Osteoblast (primary cell): ENCODE measurements around the gene SLC46A2. TPM values are rescaled to one million over a fixed set of nuclear protein-coding genes. Genes with fewer than 3 reads are reported as not detected.
A peak's percentile ranks its signal among the peaks of the same experiment; 100 is the strongest.

Experiments used
- DNase-seq: peaks from one replicate; pipeline ENCODE4 v3.0.0; 2011; ENCODE audit warnings: low spot score, mixed read lengths; ENCODE audit not compliant: insufficient read length; ENCODE audit errors: missing footprints
- H2AFZ ChIP-seq: 2 replicates; pipeline ENCODE4 v1.6.0; 2011; ENCODE audit warnings: mild to moderate bottlenecking, low read length
- H3K27ac ChIP-seq: 2 replicates; pipeline ENCODE4 v1.5.1; 2011; ENCODE audit warnings: mild to moderate bottlenecking, low read depth, low read length, moderate library complexity
- H3K27me3 ChIP-seq: 2 replicates; pipeline ENCODE4 v1.6.0; 2012; ENCODE audit warnings: mild to moderate bottlenecking, control low read depth, inconsistent platforms, low read length, moderate library complexity; ENCODE audit not compliant: insufficient read depth
- H3K36me3 ChIP-seq: 2 replicates; pipeline ENCODE4 v1.5.1; 2011; ENCODE audit warnings: mild to moderate bottlenecking, low read length, control low read depth, moderate library complexity; ENCODE audit not compliant: insufficient read depth
- H3K4me1 ChIP-seq: 2 replicates; pipeline ENCODE4 v1.5.1; 2011; ENCODE audit warnings: mild to moderate bottlenecking, low read length, control low read depth, moderate library complexity; ENCODE audit not compliant: insufficient read depth
- H3K4me2 ChIP-seq: 2 replicates; pipeline ENCODE4 v1.6.0; 2011; ENCODE audit warnings: mild to moderate bottlenecking, low read length; ENCODE audit not compliant: insufficient read depth
- H3K4me3 ChIP-seq: fragments of 200-600 bp; sonication (generic); 3 replicates; pipeline ENCODE4 v1.5.1; 2012; ENCODE audit warnings: mild to moderate bottlenecking, low read length, inconsistent platforms; ENCODE audit not compliant: insufficient read depth
- H3K79me2 ChIP-seq: 2 replicates; pipeline ENCODE4 v1.6.0; 2012; ENCODE audit warnings: mild to moderate bottlenecking, low read length, control low read depth, inconsistent platforms; ENCODE audit not compliant: insufficient read depth
- H3K9me3 ChIP-seq: 2 replicates; pipeline ENCODE4 v1.5.1; 2011; ENCODE audit warnings: low read depth, low read length, control low read depth
- H4K20me1 ChIP-seq: 2 replicates; pipeline ENCODE4 v1.6.0; 2012; ENCODE audit warnings: mild to moderate bottlenecking, low read length, control low read depth; ENCODE audit not compliant: insufficient read depth
- CTCF ChIP-seq: IDR thresholded peaks from 2 replicates; pipeline ENCODE4 v1.5.1; 2011; ENCODE audit warnings: mild to moderate bottlenecking, low read depth, low read length, moderate library complexity; ENCODE audit errors: extremely low read depth
- total RNA-seq: library from RNA; depleted of rRNA; stranded (reverse); fragments of >200 nt; gene quantifications from 2 replicates; pipeline ENCODE4 v1.2.3, GENCODE V29; 2012

Gene SLC46A2
- total RNA-seq, 1 donor, result under 0.01 TPM

DNA sequence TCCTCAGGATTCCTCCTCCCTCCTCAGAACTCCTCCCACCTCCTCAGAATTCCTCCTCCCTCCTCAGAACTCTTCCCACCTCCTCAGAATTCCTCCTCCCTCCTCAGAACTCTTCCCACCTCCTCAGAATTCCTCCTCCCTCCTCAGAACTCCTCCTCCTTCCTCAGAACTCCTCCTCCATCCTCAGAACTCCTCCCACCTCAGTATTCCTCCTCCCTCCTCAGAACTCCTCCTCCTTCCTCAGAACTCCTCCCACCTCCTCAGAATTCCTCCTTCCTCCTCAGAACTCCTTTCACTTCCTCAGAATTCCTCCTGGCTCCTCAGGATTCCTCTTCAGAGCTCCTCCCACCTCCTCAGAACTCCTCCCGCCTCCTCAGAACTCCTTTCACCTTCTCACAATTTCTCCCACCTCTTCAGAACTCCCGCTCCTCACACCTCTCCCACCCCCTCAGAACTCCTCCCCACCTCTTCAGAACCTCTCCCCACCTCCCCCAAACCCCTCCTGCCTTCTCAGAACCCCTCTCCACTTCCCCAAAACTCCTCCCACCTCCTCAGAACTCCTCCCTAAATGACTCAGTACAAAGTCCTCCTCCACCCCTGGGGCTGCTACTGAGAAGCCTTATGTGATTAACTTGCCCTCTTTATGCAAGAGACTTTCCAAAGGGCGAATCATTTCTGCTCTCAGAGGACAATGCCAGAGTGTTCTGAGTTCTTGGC is 23.2 kb downstream of the SLC46A2 start:
- Histone ChIP-seq H3K4me1 (peaks cover 25% of the 10 kb centered on the region), H4K20me1 (no peaks in the 10 kb centered on the region), H3K9me3 (no peaks in the 10 kb centered on the region), H2AFZ (no peak overlapping the region), H3K36me3 (peaks cover 11% of the 10 kb centered on the region), H3K27me3 (no peaks in the 10 kb centered on the region), H3K79me2 (peaks cover 2% of the 10 kb centered on the region), H3K4me3 (peak overlapping the region; percentile 47), H3K4me2 (peak overlapping the region; percentile 41), H3K27ac (peak overlapping the region; percentile 68)
- TF ChIP-seq CTCF, result no peak
- DNase-seq, result peak; percentile 86

DNA sequence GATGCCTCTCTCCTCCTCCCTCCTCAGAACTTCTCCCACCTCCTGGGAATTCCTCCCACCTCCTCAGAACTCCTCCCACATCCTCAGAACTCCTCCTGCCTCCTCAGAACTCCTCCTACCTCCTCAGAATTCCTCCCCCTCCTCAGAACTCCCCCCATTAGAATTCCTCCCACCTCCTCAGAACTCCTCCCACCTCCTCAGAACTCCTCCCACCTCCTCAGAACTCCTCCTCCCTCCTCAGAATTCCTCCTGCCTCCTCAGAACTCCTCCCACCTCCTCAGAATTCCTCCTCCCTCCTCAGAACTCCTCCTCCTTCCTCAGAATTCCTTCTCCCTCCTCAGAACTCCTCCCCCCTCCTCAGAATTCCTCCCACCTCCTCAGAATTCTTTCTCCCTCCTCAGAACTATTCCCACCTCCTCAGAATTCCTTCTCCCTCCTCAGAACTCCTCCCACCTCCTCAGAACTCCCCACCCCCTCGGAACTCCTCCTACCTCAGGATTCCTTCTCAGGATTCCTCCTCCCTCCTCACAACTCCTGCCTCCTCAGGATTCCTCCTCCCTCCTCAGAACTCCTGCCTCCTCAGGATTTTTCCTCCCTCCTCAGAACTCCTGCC is 23.9 kb downstream of the SLC46A2 start:
- DNase-seq, result peak; percentile 76
- no peak for TF ChIP-seq CTCF
- Histone ChIP-seq H4K20me1 (no peaks in the 10 kb centered on the region), H3K4me2 (no peak overlapping the region), H3K4me3 (no peak overlapping the region), H3K36me3 (peaks cover 11% of the 10 kb centered on the region), H3K79me2 (peaks cover 2% of the 10 kb centered on the region), H3K27ac (no peak overlapping the region), H3K4me1 (peaks cover 32% of the 10 kb centered on the region), H2AFZ (no peak overlapping the region), H3K27me3 (no peaks in the 10 kb centered on the region), H3K9me3 (no peaks in the 10 kb centered on the region)

- Histone ChIP-seq H3K4me2 (no peak overlapping the region), H2AFZ (no peak overlapping the region), H3K36me3 (peaks cover 7% of the 10 kb centered on the region), H3K79me2 (peaks cover 5% of the 10 kb centered on the region), H3K9me3 (no peaks in the 10 kb centered on the region), H3K4me3 (no peak overlapping the region), H3K27ac (no peak overlapping the region), H3K27me3 (no peaks in the 10 kb centered on the region), H3K4me1 (peaks cover 39% of the 10 kb centered on the region), H4K20me1 (no peaks in the 10 kb centered on the region)
- DNase-seq, result no peak
- no peak for TF ChIP-seq CTCF
Observed at GRCh38 chr9:112864982-112865381, 25.7 kb downstream of the SLC46A2 start.

GRCh38 chr9:112864403-112864802 is 26.3 kb downstream of the SLC46A2 start:
- Histone ChIP-seq H2AFZ (no peak overlapping the region), H4K20me1 (no peaks in the 10 kb centered on the region), H3K4me3 (no peak overlapping the region), H3K4me1 (peaks cover 39% of the 10 kb centered on the region), H3K9me3 (no peaks in the 10 kb centered on the region), H3K36me3 (peaks cover 5% of the 10 kb centered on the region), H3K27me3 (no peaks in the 10 kb centered on the region), H3K4me2 (no peak overlapping the region), H3K27ac (no peak overlapping the region), H3K79me2 (peaks cover 5% of the 10 kb centered on the region)
- TF ChIP-seq CTCF, result no peak
- DNase-seq, result no peak
